Occipital lobe (tissue), 2 donors: Measurements from ENCODE around the gene CCAR1. TPM values are rescaled to one million over a fixed set of nuclear protein-coding genes. Genes with fewer than 3 reads are reported as not detected.
A peak's percentile ranks its signal among the peaks of the same experiment; 100 is the strongest.
"Not testable (repeated sequence)": the region's sequence is repeated elsewhere in the genome, so short reads cannot be mapped to it uniquely, and the experiment has no call there.

Experiments
- DNase-seq: peaks from one replicate; lab custom pipeline; 2025; lab: John Stamatoyannopoulos, UW
- total RNA-seq: library from RNA; depleted of rRNA; stranded (reverse); fragments of >200 nt; gene quantifications from one replicate; pipeline ENCODE4 v1.2.3, GENCODE V29; 2014

CCAR1 gene, protein sequence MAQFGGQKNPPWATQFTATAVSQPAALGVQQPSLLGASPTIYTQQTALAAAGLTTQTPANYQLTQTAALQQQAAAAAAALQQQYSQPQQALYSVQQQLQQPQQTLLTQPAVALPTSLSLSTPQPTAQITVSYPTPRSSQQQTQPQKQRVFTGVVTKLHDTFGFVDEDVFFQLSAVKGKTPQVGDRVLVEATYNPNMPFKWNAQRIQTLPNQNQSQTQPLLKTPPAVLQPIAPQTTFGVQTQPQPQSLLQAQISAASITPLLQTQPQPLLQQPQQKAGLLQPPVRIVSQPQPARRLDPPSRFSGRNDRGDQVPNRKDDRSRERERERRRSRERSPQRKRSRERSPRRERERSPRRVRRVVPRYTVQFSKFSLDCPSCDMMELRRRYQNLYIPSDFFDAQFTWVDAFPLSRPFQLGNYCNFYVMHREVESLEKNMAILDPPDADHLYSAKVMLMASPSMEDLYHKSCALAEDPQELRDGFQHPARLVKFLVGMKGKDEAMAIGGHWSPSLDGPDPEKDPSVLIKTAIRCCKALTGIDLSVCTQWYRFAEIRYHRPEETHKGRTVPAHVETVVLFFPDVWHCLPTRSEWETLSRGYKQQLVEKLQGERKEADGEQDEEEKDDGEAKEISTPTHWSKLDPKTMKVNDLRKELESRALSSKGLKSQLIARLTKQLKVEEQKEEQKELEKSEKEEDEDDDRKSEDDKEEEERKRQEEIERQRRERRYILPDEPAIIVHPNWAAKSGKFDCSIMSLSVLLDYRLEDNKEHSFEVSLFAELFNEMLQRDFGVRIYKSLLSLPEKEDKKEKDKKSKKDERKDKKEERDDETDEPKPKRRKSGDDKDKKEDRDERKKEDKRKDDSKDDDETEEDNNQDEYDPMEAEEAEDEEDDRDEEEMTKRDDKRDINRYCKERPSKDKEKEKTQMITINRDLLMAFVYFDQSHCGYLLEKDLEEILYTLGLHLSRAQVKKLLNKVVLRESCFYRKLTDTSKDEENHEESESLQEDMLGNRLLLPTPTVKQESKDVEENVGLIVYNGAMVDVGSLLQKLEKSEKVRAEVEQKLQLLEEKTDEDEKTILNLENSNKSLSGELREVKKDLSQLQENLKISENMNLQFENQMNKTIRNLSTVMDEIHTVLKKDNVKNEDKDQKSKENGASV
- 41.0 TPM for total RNA-seq

- peak; percentile 95 for DNase-seq
Observed at GRCh38 chr10:68720793-68721672, at the start of gene CCAR1. Gene CCAR1 (plus strand): TSS chr10:68721239. CDS start chr10:68722505, 1,266 bp downstream.

DNA sequence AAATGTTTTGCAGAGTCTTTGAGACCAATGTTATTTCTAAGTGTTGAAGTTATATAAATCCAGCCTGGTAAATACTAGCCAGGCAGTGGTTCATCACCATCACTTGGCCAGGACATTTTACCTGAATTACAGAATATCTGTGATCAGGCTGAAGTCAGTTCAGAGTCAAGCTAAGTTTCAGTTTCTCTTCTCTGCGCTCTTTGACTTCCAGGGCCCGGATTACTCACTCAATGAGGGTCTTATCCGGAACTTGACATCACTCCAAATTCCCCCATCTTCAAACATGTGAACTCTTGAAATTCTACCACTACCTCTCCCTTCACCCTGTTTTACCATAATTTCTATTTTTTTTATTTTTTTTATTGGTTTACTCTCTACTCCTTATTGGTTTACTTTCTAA is 36.6 kb upstream of the CCAR1 start:
- no peak for DNase-seq

DNA sequence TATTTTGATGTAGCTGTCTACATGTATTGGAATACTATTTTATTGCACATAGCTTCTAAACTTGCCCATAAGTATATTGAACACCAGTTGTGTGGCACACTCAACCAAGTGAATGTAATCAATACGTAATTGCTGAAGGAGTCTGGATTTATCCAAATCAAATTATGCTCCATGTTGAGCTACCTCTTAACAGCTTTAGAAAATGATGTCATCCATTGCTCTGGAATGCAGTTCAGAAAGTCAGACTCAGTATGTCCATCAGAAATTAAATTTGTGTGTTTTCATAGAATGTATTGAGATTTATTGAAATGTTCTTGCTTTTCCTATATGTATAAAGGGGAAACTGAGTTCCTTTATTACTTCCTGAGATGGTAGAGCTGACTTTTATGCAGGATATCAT is 25.0 kb upstream of the CCAR1 start:
- no peak for DNase-seq

DNA sequence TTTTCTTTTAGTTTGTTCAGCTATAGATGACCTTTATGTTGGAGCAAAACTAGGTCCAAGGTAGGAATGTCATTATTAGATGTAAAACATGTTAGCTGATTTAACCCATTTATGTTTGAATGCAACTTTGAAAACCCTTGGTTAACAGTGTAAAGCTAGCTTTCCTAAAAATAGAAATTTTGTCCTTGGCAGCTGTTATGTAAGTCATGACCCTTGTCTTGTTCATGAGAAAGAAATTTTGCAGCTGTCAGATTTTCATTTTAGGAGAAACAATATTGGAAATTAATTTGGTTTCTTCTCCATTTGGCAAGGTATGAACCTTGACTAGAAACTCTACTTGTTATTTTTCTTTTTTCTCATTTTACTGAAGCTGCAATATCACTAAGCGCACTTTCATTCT is 23.9 kb upstream of the CCAR1 start:
- no peak for DNase-seq

GRCh38 chr10:68700197-68700596 is 20.8 kb upstream of the CCAR1 start:
- no peak for DNase-seq

DNA sequence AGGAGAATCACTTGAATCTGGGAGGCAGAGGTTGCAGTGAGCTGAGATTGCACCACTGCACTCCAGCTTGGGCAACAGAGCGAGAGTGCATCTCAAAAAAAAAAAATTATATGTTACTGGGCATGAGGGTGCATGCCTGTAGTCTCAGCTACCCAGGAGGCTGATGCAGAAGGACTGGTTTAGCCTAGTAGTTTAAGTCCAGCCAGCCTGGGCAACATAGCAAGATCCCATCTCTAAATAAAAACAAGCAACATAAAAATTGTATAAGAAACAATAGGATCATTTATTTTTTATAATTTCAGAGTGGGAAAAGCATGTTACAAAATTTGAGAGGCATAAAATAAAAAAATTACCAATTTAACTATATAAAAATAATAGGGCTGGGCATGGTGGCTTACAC is 15.5 kb upstream of the CCAR1 start:
- no peak for DNase-seq

DNA sequence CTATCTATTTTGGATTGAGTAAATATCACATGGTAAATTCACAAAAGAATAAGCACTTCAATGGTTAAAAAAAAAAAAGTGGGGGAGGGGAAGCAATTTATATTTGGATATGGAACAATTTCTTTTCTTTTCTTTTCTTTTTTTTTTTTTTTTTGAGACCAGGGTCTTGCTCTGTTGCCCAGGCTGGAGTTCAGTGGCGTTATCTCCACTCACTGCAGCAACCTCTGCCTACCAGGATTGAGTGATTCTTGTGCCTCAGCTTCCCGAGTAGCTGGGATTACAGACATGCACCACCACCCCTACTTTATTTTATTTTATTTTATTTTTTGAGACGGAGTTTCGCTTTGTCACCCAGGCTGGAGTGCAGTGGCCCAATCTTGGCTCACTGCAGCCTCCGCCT is 12.1 kb upstream of the CCAR1 start:
- not testable (repeated sequence) for DNase-seq

DNA sequence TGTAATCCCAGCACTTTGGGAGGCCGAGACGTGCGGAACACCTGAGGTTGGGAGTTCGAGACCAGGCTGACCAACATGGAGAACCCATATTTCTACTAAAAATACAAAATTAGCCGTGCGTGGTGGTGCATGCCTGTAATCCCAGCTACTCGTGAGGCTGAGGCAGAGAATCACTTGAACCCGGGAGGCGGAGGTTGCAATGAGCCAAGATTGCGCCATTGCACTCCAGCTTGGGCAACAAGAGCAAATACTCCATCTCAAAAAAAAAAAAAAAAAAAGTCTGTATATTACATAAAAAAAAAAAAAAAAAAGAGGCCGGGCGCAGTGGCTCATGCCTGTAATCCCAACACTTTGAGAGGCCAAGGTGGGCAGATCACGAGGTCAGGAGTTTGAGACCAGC is 8.0 kb upstream of the CCAR1 start:
- DNase-seq: not testable (repeated sequence)

GRCh38 chr10:68717435-68717834 is 3.6 kb upstream of the CCAR1 start:
- DNase-seq: no peak

GRCh38 chr10:68721673-68722335 is 765 bp downstream of the CCAR1 start:
- DNase-seq: no peak

DNA sequence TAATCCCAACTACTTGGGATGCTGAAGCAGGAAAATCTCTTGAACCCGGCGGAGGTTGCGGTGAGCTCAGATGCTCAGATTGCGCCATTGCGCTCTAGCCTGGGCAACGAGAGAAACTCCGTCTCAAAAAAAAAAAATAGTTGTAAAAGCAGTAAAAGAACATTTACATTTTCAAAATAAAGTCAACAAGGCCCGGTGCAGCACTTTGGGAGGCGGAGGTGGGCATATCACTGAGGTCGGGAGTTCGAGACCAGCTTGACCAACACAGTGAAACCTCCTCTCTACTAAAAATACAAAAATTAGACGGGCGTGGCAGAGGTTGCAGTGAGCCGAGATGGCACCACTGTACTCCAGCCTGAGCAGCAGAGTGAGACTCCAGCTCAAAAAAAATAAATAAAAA is 4.0 kb downstream of the CCAR1 start:
- DNase-seq: no peak

DNA sequence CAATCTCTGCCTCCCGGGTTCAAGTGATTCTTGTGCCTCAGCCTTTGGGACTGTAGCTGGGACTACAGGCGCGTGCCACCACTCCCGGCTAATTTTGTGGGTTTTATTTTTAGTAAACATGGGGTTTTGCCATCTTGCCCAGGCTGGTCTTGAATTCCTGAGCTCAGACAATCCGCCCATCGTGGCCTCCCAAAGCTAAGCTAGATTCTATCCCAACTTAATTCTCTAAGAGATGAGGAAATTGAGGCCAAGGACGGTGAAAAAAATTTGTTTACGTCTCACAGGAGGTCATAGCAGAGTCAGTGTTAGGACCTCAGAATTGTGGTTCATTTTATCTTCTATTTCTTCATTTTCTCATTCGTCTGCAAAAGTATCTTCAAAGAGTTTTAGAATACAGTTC is 6.1 kb downstream of the CCAR1 start:
- no peak for DNase-seq

DNA sequence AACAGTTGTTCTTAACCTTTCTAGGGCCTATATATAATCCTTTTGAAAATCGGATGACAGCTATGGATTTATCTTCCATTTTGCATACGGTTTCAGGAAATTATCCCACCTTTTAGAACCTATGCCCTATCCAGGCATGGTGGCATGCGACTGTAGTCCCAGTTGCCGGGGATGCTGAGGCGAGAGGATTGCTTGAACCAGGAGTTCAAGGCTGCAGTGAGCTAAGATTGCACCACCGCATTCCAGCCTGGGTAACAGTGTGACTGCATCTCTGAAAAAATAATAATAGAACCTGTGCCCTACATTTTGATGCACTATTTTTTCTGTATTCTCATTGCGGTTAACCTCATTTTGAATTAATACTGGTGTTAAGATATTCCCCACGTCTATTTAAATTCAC is 11.6 kb downstream of the CCAR1 start:
- no peak for DNase-seq

GRCh38 chr10:68734349-68734748 is 13.3 kb downstream of the CCAR1 start:
- no peak for DNase-seq

DNA sequence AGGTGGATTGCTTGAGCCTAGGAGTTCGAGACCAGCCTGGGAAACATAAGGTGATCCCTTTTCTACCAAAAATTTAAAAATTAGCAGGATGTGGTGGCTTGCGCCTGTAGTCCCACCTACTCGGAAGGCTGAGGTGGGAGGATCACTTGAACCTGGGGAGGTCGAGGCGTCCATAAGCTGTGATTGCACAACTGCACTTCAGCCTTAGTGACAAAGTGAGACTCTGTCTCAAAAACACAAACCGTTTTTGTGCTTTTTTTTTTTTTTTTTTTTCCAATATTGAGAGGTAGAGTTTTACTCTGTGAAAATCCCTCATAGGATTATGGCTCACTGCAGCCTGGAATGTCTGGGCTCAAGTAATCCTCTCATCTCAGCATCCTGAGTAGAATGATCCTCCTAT is 14.1 kb downstream of the CCAR1 start:
- DNase-seq: no peak

DNA sequence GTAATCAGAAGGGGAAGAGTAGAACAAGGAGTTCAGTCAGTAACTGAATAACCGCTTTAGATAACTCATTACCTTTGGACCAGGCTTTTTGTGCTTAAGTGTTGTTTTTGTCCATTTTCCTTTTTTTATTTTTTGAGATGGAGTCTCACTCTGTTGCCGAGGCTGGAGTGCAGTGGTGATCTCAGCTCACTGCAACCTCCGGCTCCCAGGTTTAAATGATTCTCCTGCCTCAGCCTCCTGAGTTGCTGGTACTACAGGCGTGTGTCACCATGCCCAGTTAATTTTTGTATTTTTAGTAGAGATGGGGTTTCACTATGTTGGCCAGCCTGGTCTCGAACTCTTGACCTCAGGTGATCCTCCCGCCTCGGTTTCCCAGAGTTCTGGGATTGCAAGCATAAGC is 14.7 kb downstream of the CCAR1 start:
- DNase-seq: not testable (repeated sequence)

DNA sequence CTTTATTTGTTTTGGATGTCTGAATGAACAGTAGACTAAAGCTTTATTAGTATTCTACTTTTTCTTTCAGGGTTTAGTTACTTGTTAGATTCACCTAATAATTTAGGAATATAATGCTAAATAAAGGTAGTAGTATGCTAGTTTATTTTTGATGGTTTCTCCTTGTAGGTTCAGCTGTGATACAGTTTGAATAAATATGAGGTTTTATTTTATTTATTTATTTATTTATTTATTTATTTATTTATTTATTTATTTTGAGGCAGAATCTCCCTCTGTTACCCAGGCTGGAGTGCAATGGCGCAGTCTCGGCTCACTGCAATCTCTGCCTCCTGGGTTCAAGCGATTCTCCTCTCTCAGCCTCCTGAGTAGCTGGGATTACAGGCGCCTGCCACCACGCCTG is 19.6 kb downstream of the CCAR1 start:
- not testable (repeated sequence) for DNase-seq

GRCh38 chr10:68742397-68742796 is 21.4 kb downstream of the CCAR1 start:
- DNase-seq: no peak

DNA sequence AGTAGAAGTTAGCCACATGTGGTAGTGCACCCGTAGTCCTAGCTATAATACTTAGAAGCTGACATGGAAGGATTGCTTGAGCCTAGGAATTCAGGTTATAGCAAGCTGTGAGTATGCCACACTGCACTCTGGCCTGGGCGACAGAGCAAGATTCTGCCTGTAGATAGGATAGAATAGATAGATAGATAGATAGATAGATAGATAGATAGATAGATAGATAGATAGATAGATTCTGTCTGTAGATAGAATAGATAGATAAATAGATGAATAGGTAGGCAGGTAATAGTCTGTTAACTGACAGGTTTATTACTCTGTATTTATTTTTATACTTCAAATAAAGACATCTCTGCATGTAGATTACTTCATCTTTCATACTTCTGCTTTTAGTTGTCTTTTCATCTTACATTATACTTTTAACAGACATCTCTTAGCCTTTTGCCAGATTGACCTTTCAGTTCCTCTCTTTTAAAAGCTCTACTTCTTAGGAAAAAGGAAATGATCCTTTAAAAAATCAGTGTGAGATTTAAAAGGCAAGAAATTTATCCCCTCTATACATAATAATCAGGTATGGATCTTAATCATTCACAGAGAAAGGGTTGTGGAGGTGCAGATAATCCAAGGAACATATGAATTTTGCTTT is 31.8 kb downstream of the CCAR1 start:
- DNase-seq: no peak

DNA sequence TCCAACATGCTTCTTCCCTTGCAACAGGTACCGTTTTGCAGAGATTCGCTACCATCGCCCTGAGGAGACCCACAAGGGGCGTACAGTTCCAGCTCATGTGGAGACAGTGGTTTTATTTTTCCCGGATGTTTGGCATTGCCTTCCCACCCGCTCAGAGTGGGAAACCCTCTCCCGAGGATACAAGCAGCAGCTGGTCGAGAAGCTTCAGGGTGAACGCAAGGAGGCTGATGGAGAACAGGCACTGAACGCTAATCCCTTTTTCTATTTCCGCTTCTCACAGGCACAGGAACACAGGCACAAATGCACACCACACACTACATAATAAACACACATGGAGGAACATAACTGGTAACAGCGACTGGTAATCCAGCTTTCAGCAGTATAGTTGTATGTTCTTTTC is 35.2 kb downstream of the CCAR1 start:
- no peak for DNase-seq
